ENCODE data around the gene PHC2. TPM values are rescaled to one million over a fixed set of nuclear protein-coding genes. Genes with fewer than 3 reads are reported as not detected.
A peak's percentile ranks its signal among the peaks of the same experiment; 100 is the strongest.

PHC2 gene
- total and polyA plus RNA-seq, 9 of the 15 experiments (the other 6 are each of a cell fraction or from before 2014, with no cell fraction given) = 3.1 to 67.6 (median 34.6) TPM

DNA sequence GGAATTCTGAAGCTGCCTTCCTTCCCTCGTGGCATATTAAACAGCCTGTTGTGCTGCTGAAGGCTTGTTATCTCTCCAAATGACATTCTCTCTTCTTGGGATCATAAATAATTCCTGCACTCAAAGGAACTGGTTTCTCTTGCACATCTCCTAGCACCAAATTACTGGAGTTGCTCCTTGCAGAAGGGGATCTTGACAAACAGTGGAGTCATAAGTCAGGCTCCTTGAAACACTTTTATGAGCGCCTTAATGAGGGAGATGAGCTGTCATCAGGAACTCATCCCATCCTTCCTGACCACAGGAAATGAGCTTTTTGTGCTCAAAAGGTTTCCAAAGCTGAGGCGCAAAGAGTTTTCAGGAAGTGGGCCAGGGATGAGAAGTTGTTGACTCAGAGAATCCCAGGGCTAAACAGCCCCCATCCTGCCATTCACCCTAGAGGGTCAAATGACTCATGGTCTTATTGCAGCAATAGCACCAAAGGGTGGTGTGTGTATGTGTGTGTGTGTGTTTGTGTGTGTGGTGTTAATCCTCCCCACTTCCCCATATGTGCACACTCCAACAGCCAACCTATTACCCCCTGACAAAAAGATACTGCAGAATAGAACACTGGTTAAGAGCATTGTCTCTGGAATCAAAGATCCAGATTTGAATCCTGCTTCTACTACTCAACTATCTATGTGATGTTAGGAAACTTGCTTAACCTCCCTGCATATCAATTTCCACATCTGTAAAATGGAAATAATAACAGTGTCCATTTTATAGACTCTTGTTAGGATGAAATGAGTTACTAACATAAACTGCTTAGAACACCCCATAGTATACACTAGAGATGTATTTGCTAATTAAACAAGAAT is 2.8 kb upstream of the PHC2 start (continued):
- TF ChIP-seq, protein P1, sequence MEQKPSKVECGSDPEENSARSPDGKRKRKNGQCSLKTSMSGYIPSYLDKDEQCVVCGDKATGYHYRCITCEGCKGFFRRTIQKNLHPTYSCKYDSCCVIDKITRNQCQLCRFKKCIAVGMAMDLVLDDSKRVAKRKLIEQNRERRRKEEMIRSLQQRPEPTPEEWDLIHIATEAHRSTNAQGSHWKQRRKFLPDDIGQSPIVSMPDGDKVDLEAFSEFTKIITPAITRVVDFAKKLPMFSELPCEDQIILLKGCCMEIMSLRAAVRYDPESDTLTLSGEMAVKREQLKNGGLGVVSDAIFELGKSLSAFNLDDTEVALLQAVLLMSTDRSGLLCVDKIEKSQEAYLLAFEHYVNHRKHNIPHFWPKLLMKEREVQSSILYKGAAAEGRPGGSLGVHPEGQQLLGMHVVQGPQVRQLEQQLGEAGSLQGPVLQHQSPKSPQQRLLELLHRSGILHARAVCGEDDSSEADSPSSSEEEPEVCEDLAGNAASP (IDR thresholded peaks at IDR 0.05) = no peak
- peak; percentile 77 for TF ChIP-seq SMARCE1 (IDR thresholded peaks at IDR 0.05)
- peak; percentile 62 for TF ChIP-seq GABPA (tag; conservative IDR thresholded peaks at IDR 0.05; ENCODE audit: low read depth)
- peak; percentile 20; the same call in 1 of the 2 replicates for TF ChIP-seq BACH1 (tag; IDR thresholded peaks at IDR 0.05)
- TF ChIP-seq SRSF7 (optimal IDR thresholded peaks at IDR 0.05; ENCODE audit: low read depth, low read length) = no peak
- no peak for TF ChIP-seq ZNF239 (CRISPR knock-in tag; IDR thresholded peaks at IDR 0.05)
- TF ChIP-seq TEAD1 (CRISPR knock-in tag; IDR thresholded peaks at IDR 0.05) = no peak
- no peak for TF ChIP-seq ZNF316 (IDR thresholded peaks at IDR 0.05)
- TF ChIP-seq, protein P2, sequence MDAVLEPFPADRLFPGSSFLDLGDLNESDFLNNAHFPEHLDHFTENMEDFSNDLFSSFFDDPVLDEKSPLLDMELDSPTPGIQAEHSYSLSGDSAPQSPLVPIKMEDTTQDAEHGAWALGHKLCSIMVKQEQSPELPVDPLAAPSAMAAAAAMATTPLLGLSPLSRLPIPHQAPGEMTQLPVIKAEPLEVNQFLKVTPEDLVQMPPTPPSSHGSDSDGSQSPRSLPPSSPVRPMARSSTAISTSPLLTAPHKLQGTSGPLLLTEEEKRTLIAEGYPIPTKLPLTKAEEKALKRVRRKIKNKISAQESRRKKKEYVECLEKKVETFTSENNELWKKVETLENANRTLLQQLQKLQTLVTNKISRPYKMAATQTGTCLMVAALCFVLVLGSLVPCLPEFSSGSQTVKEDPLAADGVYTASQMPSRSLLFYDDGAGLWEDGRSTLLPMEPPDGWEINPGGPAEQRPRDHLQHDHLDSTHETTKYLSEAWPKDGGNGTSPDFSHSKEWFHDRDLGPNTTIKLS (IDR thresholded peaks at IDR 0.05; ENCODE audit: borderline replicate concordance, low read depth) = no peak
- no peak for TF ChIP-seq MEF2D (tag; conservative IDR thresholded peaks at IDR 0.05; ENCODE audit: low read depth)
- TF ChIP-seq CEBPG (CRISPR knock-in tag; IDR thresholded peaks at IDR 0.05) = peak; percentile 88
- TF ChIP-seq CEBPG (tag; conservative IDR thresholded peaks at IDR 0.05 in 1 of 2, IDR thresholded peaks at IDR 0.05 in 1 of 2) = peak; percentile 93 to 98
- no peak for TF ChIP-seq SNRNP70 (optimal IDR thresholded peaks at IDR 0.05; ENCODE audit: low read depth, low read length)
- no peak for TF ChIP-seq ZNF561 (CRISPR knock-in tag; conservative IDR thresholded peaks at IDR 0.05)
- peak; percentile 90 for TF ChIP-seq JUND (IDR thresholded peaks at IDR 0.05; ENCODE audit: borderline replicate concordance, low read depth, low read length)
- peak; percentile 93 for TF ChIP-seq JUND (tag; IDR thresholded peaks at IDR 0.05; ENCODE audit: borderline replicate concordance, low read depth, low read length)
- TF ChIP-seq PHF8 (IDR thresholded peaks at IDR 0.05; ENCODE audit: borderline replicate concordance, low read length) = no peak
- TF ChIP-seq ETV1 (tag; conservative IDR thresholded peaks at IDR 0.05; ENCODE audit: low read depth) = peak; percentile 23; the same call in 1 of the 2 replicates
- TF ChIP-seq CTBP1 (IDR thresholded peaks at IDR 0.05; ENCODE audit: borderline replicate concordance) = peak; percentile 52; the same call in 1 of the 2 replicates
- TF ChIP-seq ZKSCAN8 (CRISPR knock-in tag; IDR thresholded peaks at IDR 0.05) = peak; percentile 73; the same call in 1 of the 2 replicates
- TF ChIP-seq UBTF (IDR thresholded peaks at IDR 0.05; ENCODE audit: borderline replicate concordance in 1 of 2, low read depth in 2 of 2, low read length in 2 of 2) = no peak
- no peak for TF ChIP-seq NCOA6 (IDR thresholded peaks at IDR 0.05)
- TF ChIP-seq, protein P3, sequence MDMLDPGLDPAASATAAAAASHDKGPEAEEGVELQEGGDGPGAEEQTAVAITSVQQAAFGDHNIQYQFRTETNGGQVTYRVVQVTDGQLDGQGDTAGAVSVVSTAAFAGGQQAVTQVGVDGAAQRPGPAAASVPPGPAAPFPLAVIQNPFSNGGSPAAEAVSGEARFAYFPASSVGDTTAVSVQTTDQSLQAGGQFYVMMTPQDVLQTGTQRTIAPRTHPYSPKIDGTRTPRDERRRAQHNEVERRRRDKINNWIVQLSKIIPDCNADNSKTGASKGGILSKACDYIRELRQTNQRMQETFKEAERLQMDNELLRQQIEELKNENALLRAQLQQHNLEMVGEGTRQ (CRISPR knock-in tag; IDR thresholded peaks at IDR 0.05) = no peak

Data from K562 (cell line).